ENCODE results near the gene ATP8A2.
"Not testable (repeated sequence)": the region's sequence is repeated elsewhere in the genome, so short reads cannot be mapped to it uniquely, and the experiment has no call there.

ATP8A2 gene

DNA sequence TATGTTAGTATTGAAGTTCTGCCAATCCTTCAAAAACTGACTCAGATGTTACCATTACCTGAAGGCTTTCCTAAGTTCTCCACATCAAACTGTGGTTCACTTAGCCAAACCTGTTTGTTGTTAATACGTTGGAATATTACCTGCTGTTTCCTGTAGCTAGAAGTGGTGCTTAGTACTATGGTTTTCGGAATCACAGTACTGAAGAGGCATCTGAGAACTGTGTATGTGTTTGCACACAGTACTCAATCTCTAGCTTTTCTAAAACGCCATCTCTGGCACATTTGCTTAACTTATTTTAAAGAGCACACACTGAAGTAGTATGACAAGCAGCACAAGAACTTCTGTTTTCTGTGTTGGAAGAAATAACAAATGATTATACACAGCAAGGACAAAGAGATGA lies 431.9 kb downstream of the ATP8A2 start:
- Mint-ChIP-seq H3K36me3 (peaks cover 3% of the 10 kb centered on the region), H3K9me3 (peaks cover 16% of the 10 kb centered on the region), H3K27ac (no peak overlapping the region), H3K4me3 (no peak overlapping the region), H3K27me3 (peaks cover 10% of the 10 kb centered on the region), H3K4me1 (peaks cover 16% of the 10 kb centered on the region)
- DNase-seq = no peak
- CTCF ChIA-PET = interaction anchor here (0.8 kb wide), 1 partner anchor 16 kb away, joined by 3 read pairs; no protein-coding TSS in a partner anchor

DNA sequence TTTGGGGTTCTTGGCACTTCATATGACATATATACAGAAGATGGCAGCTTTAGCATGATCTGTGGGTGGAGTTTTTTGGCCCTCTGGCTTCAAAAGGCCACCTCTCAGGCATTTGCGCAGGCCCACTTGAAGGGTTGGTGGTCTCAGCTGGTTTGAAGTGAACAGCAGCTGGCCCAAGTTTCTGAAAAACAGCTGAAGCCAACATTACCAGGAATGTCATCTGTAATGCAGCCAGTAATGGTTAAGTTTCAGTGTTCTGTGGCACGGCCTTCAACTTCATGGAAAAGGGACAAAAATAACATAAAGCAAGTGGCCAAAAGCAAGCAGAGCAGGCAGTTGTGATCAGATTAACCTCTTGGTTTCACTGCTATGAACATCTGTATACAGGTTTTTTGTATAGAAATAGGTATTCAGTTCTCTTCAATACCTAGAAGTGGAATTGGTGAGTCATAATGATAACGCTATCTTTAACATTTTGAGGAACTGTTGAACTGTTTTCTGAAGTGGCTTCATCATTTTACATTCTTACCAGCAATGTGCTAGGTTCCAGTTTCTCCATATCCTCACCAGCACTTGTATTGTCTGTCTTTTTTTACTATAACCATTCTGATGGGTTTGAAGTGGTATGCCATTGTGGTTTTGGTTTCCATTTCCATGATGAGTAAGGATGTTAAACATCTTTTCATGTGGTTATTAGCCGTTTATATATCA lies 434.6 kb downstream of the ATP8A2 start:
- H3K4me3 Mint-ChIP-seq = no peak overlapping the region
- H3K36me3 Mint-ChIP-seq = peaks cover 3% of the 10 kb centered on the region

DNA sequence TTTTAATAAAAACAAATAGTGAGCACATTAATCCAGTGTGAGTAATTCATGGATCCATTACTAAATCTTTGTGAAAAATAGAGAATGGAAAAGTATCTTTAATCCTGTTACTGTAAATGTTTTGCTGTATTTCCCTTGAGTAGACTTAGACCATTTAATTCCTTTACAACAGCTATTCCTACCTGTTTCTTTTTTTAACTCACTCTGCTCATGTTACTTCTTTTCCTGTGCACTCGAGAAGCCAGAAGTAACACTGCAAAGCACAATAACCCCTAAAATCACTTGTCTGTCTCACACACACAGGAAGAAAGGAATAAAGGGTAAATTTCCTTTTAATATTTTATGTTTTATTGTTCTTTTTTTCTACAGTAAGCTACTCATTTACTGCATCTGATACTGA lies 435.8 kb downstream of the ATP8A2 start:
- H3K27ac Mint-ChIP-seq = no peak overlapping the region
- H3K4me1 Mint-ChIP-seq = peaks cover 16% of the 10 kb centered on the region
- H3K27me3 Mint-ChIP-seq = peaks cover 3% of the 10 kb centered on the region
- peaks cover 3% of the 10 kb centered on the region for H3K36me3 Mint-ChIP-seq
- no peak overlapping the region for H3K4me3 Mint-ChIP-seq
- CTCF ChIA-PET = no interaction called here
- peaks cover 24% of the 10 kb centered on the region for H3K9me3 Mint-ChIP-seq
- DNase-seq = no peak

More for the DNA sequence above, 434.6 kb downstream of the ATP8A2 start:
- no peak for DNase-seq
- H3K9me3 Mint-ChIP-seq = peaks cover 20% of the 10 kb centered on the region
- peaks cover 16% of the 10 kb centered on the region for H3K4me1 Mint-ChIP-seq
- no peak overlapping the region for H3K27ac Mint-ChIP-seq
- CTCF ChIA-PET = no interaction called here
- H3K27me3 Mint-ChIP-seq = peaks cover 3% of the 10 kb centered on the region

DNA sequence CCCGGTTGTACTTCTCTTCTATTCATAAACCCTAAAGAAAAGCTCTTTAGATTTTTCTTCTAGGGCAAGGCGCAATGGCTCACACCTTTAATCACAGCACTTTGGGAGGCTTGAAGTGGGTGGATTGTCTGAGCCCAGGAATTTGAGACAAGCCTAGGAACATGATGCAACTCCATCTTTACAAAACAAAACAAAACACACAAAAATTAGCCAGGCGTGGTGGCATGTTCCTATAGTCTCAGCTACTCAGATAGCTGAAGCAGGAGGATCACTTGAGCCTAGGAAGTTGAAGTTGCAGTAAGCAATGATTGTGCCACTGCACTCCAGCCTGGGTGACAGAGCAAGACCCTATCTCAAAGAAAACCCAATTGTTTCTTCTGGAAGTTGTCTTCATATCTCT lies 439.7 kb downstream of the ATP8A2 start:
- H3K27ac Mint-ChIP-seq = no peak overlapping the region
- peaks cover 8% of the 10 kb centered on the region for H3K4me1 Mint-ChIP-seq
- H3K9me3 Mint-ChIP-seq = peaks cover 18% of the 10 kb centered on the region
- no peak overlapping the region for H3K4me3 Mint-ChIP-seq
- CTCF ChIA-PET = no interaction called here
- no peaks in the 10 kb centered on the region for H3K27me3 Mint-ChIP-seq
- no peak for DNase-seq
- H3K36me3 Mint-ChIP-seq = peaks cover 1% of the 10 kb centered on the region

DNA sequence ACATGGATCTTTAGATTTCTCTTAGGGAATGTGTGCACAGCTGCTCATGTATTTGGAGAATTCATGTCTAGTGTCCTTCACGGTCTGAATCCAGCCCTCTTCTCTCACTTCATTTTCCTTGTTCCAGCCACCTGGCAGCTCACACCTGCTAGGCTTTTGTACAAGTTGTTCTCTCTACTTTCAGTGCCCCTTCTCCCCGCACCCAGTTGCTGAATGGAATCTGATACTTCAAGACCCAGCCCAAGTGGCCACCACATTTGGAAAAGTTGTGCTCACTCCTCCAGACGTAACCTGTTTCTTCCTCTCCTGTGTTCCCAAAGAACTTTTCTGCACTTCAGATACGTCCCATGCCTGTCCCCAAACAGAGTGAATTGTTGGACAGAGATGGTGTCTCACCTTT lies 444.5 kb downstream of the ATP8A2 start:
- peaks cover 6% of the 10 kb centered on the region for H3K9me3 Mint-ChIP-seq
- no peak overlapping the region for H3K27ac Mint-ChIP-seq
- H3K36me3 Mint-ChIP-seq = no peaks in the 10 kb centered on the region
- CTCF ChIA-PET = no interaction called here
- H3K4me3 Mint-ChIP-seq = no peak overlapping the region
- no peak for DNase-seq
- no peaks in the 10 kb centered on the region for H3K4me1 Mint-ChIP-seq
- H3K27me3 Mint-ChIP-seq = no peaks in the 10 kb centered on the region

DNA sequence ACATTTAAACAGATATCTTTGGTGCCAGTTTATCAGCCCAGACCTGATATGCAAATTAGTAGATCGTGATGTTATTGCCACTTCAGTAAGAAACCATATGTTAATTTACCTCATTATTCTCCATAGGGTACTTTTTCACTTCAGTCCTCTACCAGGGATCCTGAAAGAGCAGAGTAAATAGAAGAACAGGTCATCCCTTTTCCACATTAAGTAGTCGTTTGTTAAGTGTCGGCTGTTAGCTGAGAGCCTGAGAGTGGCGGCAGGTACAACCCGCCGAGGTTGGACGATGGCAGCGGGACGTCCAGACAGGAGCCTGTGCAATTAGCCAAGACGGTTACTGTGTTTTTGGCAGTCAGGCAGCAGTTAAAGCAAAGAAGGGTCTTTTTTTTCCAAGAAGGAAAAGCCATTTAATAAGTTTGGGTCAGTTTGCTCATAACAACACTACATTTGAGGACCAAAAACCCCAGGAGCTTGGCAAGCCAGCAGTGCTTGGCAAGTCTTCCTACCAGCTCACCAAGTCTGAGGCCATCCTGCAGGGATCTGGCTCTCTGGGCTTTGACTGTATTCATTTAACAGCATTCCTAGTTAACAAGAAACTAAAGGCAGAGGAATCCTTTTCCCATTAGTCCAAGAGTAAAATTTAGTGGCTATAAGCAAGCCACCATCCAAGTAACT lies 448.2 kb downstream of the ATP8A2 start:
- Mint-ChIP-seq H3K4me1 (no peaks in the 10 kb centered on the region), H3K9me3 (no peaks in the 10 kb centered on the region), H3K27ac (no peak overlapping the region), H3K36me3 (no peaks in the 10 kb centered on the region), H3K27me3 (no peaks in the 10 kb centered on the region), H3K4me3 (no peak overlapping the region)
- CTCF ChIA-PET = interaction anchor here (1.8 kb wide), 1 partner anchor 10 kb away, joined by 10 read pairs; no protein-coding TSS in a partner anchor
- no peak for DNase-seq

DNA sequence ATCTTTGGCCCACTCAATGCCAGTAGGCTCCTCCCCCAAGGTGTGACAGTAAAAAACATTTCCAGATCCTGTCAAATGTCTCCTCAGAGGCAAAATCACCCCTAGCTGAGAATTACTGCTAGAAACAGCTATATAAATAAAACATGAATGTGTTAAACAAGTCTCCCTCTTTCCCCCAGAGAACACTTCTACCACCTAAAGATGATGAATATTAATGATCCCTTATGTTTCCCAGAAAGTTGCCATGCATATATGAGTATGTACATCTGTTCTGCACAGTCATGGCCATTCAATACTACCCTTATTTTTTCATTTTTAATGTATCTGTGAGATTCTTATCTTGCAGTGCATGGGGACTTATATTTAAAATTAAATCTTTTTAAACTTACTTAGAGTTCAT lies 450.0 kb downstream of the ATP8A2 start:
- no peaks in the 10 kb centered on the region for H3K9me3 Mint-ChIP-seq
- no peak overlapping the region for H3K4me3 Mint-ChIP-seq

DNA sequence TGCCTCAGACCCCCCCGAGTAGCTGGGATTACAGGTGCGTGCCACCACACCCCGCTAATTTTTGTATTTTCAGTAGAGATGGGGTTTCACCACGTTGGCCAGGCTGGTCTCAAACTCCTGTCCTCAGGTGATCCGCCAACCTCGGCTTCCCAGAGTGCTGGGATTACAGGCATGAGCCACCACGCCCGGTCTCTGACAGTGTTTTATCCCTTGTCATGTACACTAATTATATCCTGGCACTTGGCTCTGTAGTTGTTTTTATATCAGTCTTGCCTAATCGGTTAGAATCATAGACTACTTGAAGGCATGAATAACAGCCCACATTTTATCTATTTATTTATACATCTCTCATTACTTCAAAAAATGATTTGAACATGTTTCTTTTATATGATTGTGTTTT lies 455.4 kb downstream of the ATP8A2 start:
- H3K9me3 Mint-ChIP-seq, CTCF ChIA-PET, DNase-seq, H3K36me3 Mint-ChIP-seq, H3K4me3 Mint-ChIP-seq, H3K27me3 Mint-ChIP-seq, H3K4me1 Mint-ChIP-seq, H3K27ac Mint-ChIP-seq: not testable (repeated sequence)

More for the DNA sequence above, 450.0 kb downstream of the ATP8A2 start:
- no peak for DNase-seq
- Mint-ChIP-seq H3K27me3 (peaks cover 5% of the 10 kb centered on the region), H3K36me3 (no peaks in the 10 kb centered on the region), H3K4me1 (no peaks in the 10 kb centered on the region), H3K27ac (no peak overlapping the region)
- CTCF ChIA-PET = interaction anchor here (1.2 to 1.8 kb wide), 2 partner anchors 8 to 242 kb away, joined by 3 to 10 read pairs; no protein-coding TSS in a partner anchor

DNA sequence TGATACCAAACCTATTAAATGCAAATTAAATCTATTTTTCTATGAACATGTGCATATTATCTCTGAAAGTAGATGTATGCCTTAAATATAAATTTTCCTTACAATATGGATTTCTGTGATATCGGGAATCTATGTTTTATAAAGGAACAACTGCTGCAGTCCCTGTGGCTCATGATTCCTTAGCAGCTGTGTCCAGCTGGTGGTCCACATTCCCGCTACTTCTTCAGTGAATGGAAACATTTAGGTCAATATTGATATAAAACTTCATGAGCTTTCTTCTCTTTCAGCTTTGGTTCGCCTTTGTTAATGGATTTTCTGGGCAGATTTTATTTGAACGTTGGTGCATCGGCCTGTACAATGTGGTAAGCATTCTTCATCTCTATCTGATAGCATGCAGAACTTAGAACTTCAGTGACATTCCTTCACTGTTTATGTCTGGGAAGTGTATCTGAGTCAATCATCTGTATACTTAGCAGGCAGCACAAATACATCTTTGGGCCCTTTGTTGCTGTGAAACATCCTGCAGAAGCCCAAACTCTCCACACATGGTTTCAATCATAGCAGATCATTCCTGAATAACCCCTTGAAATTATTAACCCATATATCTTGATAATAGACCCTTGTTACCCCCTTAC lies 456.2 kb downstream of the ATP8A2 start:
- CTCF ChIA-PET = interaction anchor here (1.1 to 2.6 kb wide), 3 partner anchors 10 to 235 kb away, joined by 3 to 29 read pairs (median 5); no protein-coding TSS in a partner anchor
- H3K27ac Mint-ChIP-seq = no peak overlapping the region

DNA sequence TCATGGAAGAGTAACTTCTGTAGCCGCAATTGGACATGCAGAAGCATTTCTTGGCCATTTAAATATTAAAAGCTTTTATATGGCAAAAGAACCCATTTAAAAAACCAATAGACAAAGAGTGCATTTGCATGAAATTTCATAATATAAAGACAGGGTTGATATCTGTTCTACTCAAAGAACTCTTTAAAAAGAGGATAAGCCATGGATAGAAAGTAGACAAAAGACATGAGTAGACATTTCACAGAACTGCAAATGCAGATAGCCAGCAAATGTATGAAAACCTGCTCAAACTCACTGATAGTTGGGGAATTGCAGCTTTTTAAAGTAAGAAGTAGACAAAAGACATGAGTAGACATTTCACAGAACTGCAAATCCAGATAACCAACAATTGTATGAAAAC lies 462.0 kb downstream of the ATP8A2 start:
- Mint-ChIP-seq H3K27me3 (peaks cover 15% of the 10 kb centered on the region), H3K4me3 (no peak overlapping the region), H3K4me1 (peaks cover 2% of the 10 kb centered on the region), H3K36me3 (no peaks in the 10 kb centered on the region), H3K27ac (no peak overlapping the region), H3K9me3 (no peaks in the 10 kb centered on the region)
- DNase-seq = no peak
- CTCF ChIA-PET = interaction anchor here (0.6 kb wide), 1 partner anchor 184 kb away, joined by 3 read pairs; no protein-coding TSS in a partner anchor

More for the DNA sequence above, 456.2 kb downstream of the ATP8A2 start:
- Mint-ChIP-seq H3K4me3 (no peak overlapping the region), H3K36me3 (no peaks in the 10 kb centered on the region), H3K27me3 (peaks cover 5% of the 10 kb centered on the region), H3K9me3 (no peaks in the 10 kb centered on the region), H3K4me1 (peaks cover 2% of the 10 kb centered on the region)
- DNase-seq = no peak

DNA sequence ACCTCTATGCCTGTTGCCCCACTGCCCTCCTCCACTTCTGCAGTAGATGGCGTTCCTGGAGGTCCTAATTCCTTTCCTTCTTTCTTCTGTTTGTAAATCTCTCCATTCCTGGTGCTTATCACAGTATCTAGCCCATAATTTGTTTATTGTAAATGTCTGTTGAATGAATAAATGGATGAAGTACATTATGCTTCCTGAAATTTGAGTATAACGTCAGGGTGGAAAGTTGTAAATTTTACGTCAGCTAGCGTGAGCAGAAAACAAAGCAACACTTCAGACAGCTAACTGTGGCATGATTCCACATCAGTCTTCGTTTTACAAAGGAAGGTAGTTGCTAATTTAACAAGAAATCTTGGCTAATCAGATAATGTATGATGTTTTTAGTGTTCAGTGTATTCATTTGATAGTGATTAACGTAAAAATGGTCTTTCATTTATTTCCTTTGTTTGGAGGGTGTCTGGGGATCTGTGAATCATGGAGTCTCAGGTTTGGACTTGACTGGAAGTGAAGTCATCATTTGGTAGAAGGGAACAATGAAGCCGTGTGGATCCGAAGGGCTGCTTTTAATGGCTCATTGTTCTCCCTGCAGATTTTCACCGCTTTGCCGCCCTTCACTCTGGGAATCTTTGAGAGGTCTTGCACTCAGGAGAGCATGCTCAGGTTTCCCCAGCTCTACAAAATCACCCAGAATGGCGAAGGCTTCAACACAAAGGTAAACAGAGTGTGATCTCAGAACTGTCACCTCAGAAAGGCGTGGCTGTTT lies 465.0 kb downstream of the ATP8A2 start:
- no peak overlapping the region for H3K4me3 Mint-ChIP-seq
- no peaks in the 10 kb centered on the region for H3K4me1 Mint-ChIP-seq
- no peak overlapping the region for H3K27ac Mint-ChIP-seq
- H3K27me3 Mint-ChIP-seq = peaks cover 23% of the 10 kb centered on the region
- no peaks in the 10 kb centered on the region for H3K36me3 Mint-ChIP-seq
- no peaks in the 10 kb centered on the region for H3K9me3 Mint-ChIP-seq
- CTCF ChIA-PET = interaction anchor here (0.7 to 1.4 kb wide), 2 partner anchors 183 to 225 kb away, joined by 3 to 4 read pairs; no protein-coding TSS in a partner anchor
- no peak for DNase-seq

DNA sequence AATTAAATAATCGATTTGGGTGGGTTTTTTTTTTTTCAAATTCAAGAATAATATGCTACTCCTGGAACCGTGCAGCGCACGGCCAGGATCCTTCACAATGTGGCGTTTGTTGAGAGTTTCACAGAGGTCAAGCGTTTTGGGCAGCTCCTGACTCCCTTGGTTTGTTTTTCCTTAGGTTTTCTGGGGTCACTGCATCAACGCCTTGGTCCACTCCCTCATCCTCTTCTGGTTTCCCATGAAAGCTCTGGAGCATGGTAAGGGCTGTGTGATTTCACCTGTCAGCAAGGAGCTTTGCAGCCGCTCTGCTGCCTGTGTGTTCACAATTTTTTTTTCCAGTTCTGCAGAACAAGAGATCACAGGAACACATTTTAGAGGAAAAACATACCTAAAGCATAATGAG lies 467.6 kb downstream of the ATP8A2 start:
- DNase-seq = no peak
- Mint-ChIP-seq H3K9me3 (peaks cover 2% of the 10 kb centered on the region), H3K36me3 (no peaks in the 10 kb centered on the region), H3K27ac (no peak overlapping the region), H3K4me3 (no peak overlapping the region), H3K4me1 (peaks cover 3% of the 10 kb centered on the region), H3K27me3 (peaks cover 36% of the 10 kb centered on the region)
- CTCF ChIA-PET = no interaction called here

DNA sequence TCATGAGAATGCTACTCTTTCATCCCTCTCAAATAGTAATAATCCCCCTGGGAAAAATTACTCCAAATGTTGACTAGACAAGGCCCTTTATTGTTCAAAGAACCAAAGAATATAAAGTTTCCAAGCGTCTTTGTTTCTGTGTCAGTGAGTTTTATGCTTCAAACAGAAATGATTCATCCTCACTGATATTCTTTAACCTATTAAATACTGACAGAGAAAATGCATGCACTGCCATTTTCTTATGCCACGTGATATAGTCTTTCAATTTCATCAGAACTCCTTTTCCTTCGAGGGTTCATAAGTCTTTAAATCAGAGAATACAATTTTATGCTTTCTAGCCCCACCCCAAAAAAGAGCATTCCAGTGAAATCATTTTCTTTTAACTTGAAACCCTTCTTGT lies 468.5 kb downstream of the ATP8A2 start:
- CTCF ChIA-PET = no interaction called here
- H3K36me3 Mint-ChIP-seq = no peaks in the 10 kb centered on the region
- DNase-seq = no peak
- H3K9me3 Mint-ChIP-seq = peaks cover 2% of the 10 kb centered on the region
- H3K27ac Mint-ChIP-seq = no peak overlapping the region
- peaks cover 8% of the 10 kb centered on the region for H3K4me1 Mint-ChIP-seq
- H3K4me3 Mint-ChIP-seq = no peak overlapping the region
- peaks cover 36% of the 10 kb centered on the region for H3K27me3 Mint-ChIP-seq

DNA sequence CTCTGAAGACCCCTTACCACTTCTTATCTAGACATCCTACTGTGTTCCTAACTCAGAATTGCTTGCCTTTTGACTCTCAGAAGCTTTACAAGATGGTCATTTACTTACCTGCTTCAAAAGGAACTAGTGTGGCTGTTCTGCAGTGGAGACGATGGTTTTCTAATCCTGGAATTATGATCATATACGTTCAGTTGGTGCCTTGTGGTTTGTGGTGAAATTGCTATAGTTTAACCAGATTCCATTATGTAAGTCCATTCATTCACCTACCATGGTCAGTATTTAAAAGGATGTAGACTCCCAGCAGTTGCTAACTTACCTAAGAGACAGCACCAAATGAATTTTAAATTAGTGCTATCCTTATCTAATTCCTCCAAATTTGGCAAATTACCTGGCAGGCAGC lies 469.2 kb downstream of the ATP8A2 start:
- Mint-ChIP-seq H3K9me3 (peaks cover 2% of the 10 kb centered on the region), H3K27ac (no peak overlapping the region), H3K27me3 (peaks cover 29% of the 10 kb centered on the region), H3K36me3 (no peaks in the 10 kb centered on the region), H3K4me3 (no peak overlapping the region), H3K4me1 (peaks cover 10% of the 10 kb centered on the region)
- CTCF ChIA-PET = no interaction called here
- DNase-seq = no peak

Measured in activated naive CD4-positive, alpha-beta T cell treated with anti-CD3 and anti-CD28 coated beads, Interleukin-2, amount 10 ng/mL, durations not matched to agents 7 days and 5 days (primary cell).